Astrocyte (in vitro differentiated cells and primary cell): ENCODE data around the gene TRMU. TPM values are rescaled to one million over a fixed set of nuclear protein-coding genes. Genes with fewer than 3 reads are reported as not detected.
"Not testable (repeated sequence)": the region's sequence is repeated elsewhere in the genome, so short reads cannot be mapped to it uniquely, and the experiment has no call there.

Experiments used
- DNase-seq: peaks from one replicate; pipeline ENCODE4 v3.0.0-alpha.2; 2010; ENCODE audit warnings: low read depth
- FAIRE-seq: peaks from 2 replicates; lab custom pipeline; 2011; peaks lifted over from hg19 to GRCh38; lab: Jason Lieb, UNC
- H2AFZ ChIP-seq: 2 replicates; pipeline ENCODE4 v1.6.0; 2012; ENCODE audit warnings: low read depth, low read length, inconsistent platforms
- H3K27ac ChIP-seq: 2 replicates; pipeline ENCODE4 v1.5.1; 2011; ENCODE audit warnings: low read depth, low read length, inconsistent platforms
- H3K27me3 ChIP-seq: 2 replicates; pipeline ENCODE4 v1.6.0; 2011; ENCODE audit warnings: low read length, inconsistent platforms; ENCODE audit not compliant: insufficient read depth
- H3K36me3 ChIP-seq: 2 replicates; pipeline ENCODE4 v1.5.1; 2011; ENCODE audit warnings: low read length, inconsistent platforms; ENCODE audit not compliant: insufficient read depth
- H3K4me1 ChIP-seq: 2 replicates; pipeline ENCODE4 v1.5.1; 2011; ENCODE audit warnings: low read length, inconsistent platforms; ENCODE audit not compliant: insufficient read depth
- H3K4me2 ChIP-seq: 2 replicates; pipeline ENCODE4 v1.6.0; 2012; ENCODE audit warnings: low read length, inconsistent platforms
- H3K4me3 ChIP-seq: 2 replicates; pipeline ENCODE4 v1.5.1; 2011; ENCODE audit warnings: low read depth, mild to moderate bottlenecking, low read length, inconsistent platforms; ENCODE audit not compliant: insufficient read depth
- H3K79me2 ChIP-seq: 2 replicates; pipeline ENCODE4 v1.6.0; 2012; ENCODE audit warnings: mild to moderate bottlenecking, low read length, inconsistent platforms; ENCODE audit not compliant: insufficient read depth
- H3K9ac ChIP-seq: 2 replicates; pipeline ENCODE4 v1.6.0; 2012; ENCODE audit warnings: mild to moderate bottlenecking, low read length, inconsistent platforms
- H3K9me3 ChIP-seq: 2 replicates; pipeline ENCODE4 v1.5.1; 2012; ENCODE audit warnings: low read depth, mild to moderate bottlenecking, low read length, inconsistent platforms; ENCODE audit not compliant: insufficient read depth
- H4K20me1 ChIP-seq: 2 replicates; pipeline ENCODE4 v1.6.0; 2012; ENCODE audit warnings: low read length, inconsistent platforms; ENCODE audit not compliant: insufficient read depth
- H3K27ac Mint-ChIP-seq: one replicate; pipeline ENCODE4 v1.8.0; 2021; ENCODE audit warnings: mild to moderate bottlenecking, mixed read lengths; ENCODE audit not compliant: unreplicated experiment
- H3K27me3 Mint-ChIP-seq: one replicate; pipeline ENCODE4 v1.8.0; 2021; ENCODE audit warnings: low read depth, mixed read lengths; ENCODE audit not compliant: unreplicated experiment
- H3K36me3 Mint-ChIP-seq: one replicate; pipeline ENCODE4 v1.8.0; 2021; ENCODE audit warnings: low read depth, mixed read lengths; ENCODE audit not compliant: unreplicated experiment
- H3K4me1 Mint-ChIP-seq: one replicate; pipeline ENCODE4 v1.8.0; 2021; ENCODE audit warnings: low read depth, mixed read lengths; ENCODE audit not compliant: unreplicated experiment
- H3K4me3 Mint-ChIP-seq: one replicate; pipeline ENCODE4 v1.8.0; 2021; ENCODE audit warnings: mild to moderate bottlenecking, moderate library complexity, mixed read lengths; ENCODE audit not compliant: unreplicated experiment
- H3K9me3 Mint-ChIP-seq: one replicate; pipeline ENCODE4 v1.8.0; 2021; ENCODE audit warnings: mild to moderate bottlenecking, mixed read lengths; ENCODE audit not compliant: unreplicated experiment
- EZH2 ChIP-seq: IDR thresholded peaks from 2 replicates; pipeline ENCODE4 v1.6.1; 2012; ENCODE audit warnings: mild to moderate bottlenecking, low read length, inconsistent platforms; ENCODE audit not compliant: insufficient read depth
- total RNA-seq: library from RNA; stranded (reverse); gene quantifications from 2 replicates; pipeline ENCODE4 v1.2.1, GENCODE V29; 2021
- TF ChIP-seq, protein P1 (sequence below): IDR thresholded peaks from 2 replicates; pipeline ENCODE4 v1.5.1; 2011; ENCODE audit warnings: low read depth, mild to moderate bottlenecking, inconsistent platforms, low read length, moderate library complexity; ENCODE audit not compliant: insufficient read depth

Gene TRMU
- total RNA-seq, 1 donor from 2014 or later: 33.4 TPM

DNA sequence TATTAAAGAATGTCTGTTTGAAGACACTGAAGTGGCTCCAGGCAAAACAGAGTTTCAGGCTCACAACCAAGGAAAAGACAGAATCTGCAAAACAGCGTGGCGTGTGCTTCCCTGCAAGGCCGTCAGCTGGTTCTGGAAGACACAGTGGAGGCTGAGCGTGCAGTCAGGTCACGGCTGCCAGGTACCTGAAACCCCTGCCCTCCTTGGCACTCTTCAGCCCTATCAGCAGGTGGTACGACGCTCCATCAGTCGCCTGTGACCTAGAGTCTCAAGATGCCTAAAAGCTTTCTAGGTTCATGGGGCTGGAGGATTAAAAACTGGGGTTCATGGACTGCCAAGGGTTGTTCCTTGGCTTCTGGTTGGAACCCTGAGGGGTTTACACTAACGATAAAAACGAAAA, 65.9 kb downstream of the TRMU start:
- Histone ChIP-seq H3K4me3 (no peak overlapping the region), H3K9me3 (no peaks in the 10 kb centered on the region), H3K9ac (no peak overlapping the region), H3K27me3 (no peaks in the 10 kb centered on the region), H3K79me2 (no peaks in the 10 kb centered on the region), H2AFZ (no peak overlapping the region), H3K27ac (no peak overlapping the region), H3K36me3 (no peaks in the 10 kb centered on the region), H4K20me1 (no peaks in the 10 kb centered on the region), H3K4me1 (peaks cover 7% of the 10 kb centered on the region), H3K4me2 (no peak overlapping the region)
- H3K27ac Mint-ChIP-seq: no peak overlapping the region
- no peaks in the 10 kb centered on the region for H3K27me3 Mint-ChIP-seq
- FAIRE-seq (no peak), DNase-seq (no peak)
- H3K9me3 Mint-ChIP-seq: no peaks in the 10 kb centered on the region
- peaks cover 8% of the 10 kb centered on the region for H3K36me3 Mint-ChIP-seq
- H3K4me1 Mint-ChIP-seq: peaks cover 2% of the 10 kb centered on the region
- no peak overlapping the region for H3K4me3 Mint-ChIP-seq
- TF ChIP-seq, protein P1, sequence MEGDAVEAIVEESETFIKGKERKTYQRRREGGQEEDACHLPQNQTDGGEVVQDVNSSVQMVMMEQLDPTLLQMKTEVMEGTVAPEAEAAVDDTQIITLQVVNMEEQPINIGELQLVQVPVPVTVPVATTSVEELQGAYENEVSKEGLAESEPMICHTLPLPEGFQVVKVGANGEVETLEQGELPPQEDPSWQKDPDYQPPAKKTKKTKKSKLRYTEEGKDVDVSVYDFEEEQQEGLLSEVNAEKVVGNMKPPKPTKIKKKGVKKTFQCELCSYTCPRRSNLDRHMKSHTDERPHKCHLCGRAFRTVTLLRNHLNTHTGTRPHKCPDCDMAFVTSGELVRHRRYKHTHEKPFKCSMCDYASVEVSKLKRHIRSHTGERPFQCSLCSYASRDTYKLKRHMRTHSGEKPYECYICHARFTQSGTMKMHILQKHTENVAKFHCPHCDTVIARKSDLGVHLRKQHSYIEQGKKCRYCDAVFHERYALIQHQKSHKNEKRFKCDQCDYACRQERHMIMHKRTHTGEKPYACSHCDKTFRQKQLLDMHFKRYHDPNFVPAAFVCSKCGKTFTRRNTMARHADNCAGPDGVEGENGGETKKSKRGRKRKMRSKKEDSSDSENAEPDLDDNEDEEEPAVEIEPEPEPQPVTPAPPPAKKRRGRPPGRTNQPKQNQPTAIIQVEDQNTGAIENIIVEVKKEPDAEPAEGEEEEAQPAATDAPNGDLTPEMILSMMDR: no peak
- no peak for TF ChIP-seq EZH2

DNA sequence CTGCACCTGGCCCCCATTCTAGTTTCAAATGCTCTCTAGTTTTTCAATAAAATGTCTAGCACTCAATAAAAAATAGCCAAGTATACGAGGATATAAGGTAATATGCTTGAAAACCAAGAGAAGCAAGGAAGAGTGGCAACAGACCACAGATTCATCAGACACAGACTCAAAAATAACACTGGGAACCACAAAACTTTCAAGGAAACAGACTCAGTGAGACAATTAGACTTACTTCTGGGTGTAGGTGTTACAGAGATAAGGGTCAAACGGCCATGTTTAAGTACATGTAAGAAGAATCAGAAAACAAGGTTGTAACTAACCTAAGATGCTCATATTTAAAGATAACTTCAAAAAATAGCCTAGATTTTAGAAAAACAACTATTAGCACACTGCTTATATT, 67.0 kb downstream of the TRMU start:
- no peaks in the 10 kb centered on the region for H3K27me3 Mint-ChIP-seq
- H3K9me3 Mint-ChIP-seq: no peaks in the 10 kb centered on the region
- H3K4me2 ChIP-seq: no peak overlapping the region
- H3K36me3 ChIP-seq: no peaks in the 10 kb centered on the region
- H3K36me3 Mint-ChIP-seq: peaks cover 10% of the 10 kb centered on the region
- no peak for DNase-seq
- no peak overlapping the region for H3K27ac ChIP-seq
- H3K4me3 ChIP-seq: no peak overlapping the region
- no peak overlapping the region for H3K9ac ChIP-seq
- no peak overlapping the region for H2AFZ ChIP-seq
- FAIRE-seq: no peak
- H3K4me3 Mint-ChIP-seq: no peak overlapping the region
- TF ChIP-seq, protein P1: no peak
- TF ChIP-seq EZH2: no peak
- H3K27me3 ChIP-seq: no peaks in the 10 kb centered on the region
- peaks cover 2% of the 10 kb centered on the region for H3K4me1 Mint-ChIP-seq
- H3K79me2 ChIP-seq: no peaks in the 10 kb centered on the region
- H4K20me1 ChIP-seq: no peaks in the 10 kb centered on the region
- peaks cover 10% of the 10 kb centered on the region for H3K4me1 ChIP-seq
- no peaks in the 10 kb centered on the region for H3K9me3 ChIP-seq
- H3K27ac Mint-ChIP-seq: no peak overlapping the region

DNA sequence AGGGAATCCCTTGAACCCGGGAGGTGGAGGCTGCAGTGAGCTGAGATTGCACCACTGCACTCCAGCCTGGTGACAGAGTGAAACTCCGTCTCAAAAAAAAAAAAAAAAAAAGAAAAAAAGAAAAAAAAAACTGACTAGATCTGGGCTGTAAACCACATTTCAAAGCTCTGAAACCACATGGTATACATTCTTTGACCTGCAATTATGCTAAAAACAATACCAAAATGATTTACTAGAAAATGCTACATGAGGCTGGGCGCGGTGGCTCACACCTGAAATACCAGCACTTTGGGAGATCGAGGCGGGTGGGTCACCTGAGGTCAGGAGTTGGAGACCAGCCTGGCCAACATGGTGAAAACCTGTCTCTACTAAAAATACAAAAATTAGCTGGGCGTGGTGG, 68.4 kb downstream of the TRMU start:
- not testable (repeated sequence) for H2AFZ ChIP-seq, H3K4me1 ChIP-seq, H3K27ac Mint-ChIP-seq, H3K9ac ChIP-seq, FAIRE-seq, H3K9me3 ChIP-seq, H3K79me2 ChIP-seq, H3K4me3 ChIP-seq, H3K27me3 ChIP-seq, H3K4me1 Mint-ChIP-seq, H3K4me2 ChIP-seq, H3K27me3 Mint-ChIP-seq, H3K4me3 Mint-ChIP-seq, H4K20me1 ChIP-seq, H3K36me3 Mint-ChIP-seq, H3K36me3 ChIP-seq, DNase-seq, H3K27ac ChIP-seq, H3K9me3 Mint-ChIP-seq
